ENCODE data around the gene SMTNL1.

SMTNL1 gene

DNA sequence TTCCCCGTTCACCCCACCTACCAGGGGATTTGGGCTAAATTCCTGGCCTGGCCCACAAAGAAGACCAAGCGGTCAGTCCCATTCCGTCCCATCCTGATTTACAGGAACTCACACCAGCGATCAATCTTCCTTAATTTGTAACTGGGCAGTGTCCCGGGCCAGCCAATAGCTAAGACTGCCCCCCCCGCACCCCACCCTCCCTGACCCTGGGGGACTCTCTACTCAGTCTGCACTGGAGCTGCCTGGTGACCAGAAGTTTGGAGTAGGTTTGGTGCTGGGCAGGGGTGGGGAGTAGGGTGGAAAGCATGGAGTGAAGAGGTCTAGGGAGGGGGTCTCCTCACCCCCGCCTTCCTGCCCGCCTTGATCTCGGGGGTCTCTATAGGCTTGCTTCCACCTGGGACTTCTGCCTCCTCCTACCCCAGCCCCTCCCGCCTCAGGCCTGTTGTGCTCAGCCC, 60.1 kb downstream of the SMTNL1 start, which contains the start of gene SERPING1:
Gene SERPING1, plus strand, starts transcription at position 225 of the 455 bp plus-strand sequence. CDS start 586 bp downstream, outside the sequence.
- peak within 1 kb of the TSS; percentile 90 for H3K4me3 ChIP-seq
- TF ChIP-seq, protein P1, sequence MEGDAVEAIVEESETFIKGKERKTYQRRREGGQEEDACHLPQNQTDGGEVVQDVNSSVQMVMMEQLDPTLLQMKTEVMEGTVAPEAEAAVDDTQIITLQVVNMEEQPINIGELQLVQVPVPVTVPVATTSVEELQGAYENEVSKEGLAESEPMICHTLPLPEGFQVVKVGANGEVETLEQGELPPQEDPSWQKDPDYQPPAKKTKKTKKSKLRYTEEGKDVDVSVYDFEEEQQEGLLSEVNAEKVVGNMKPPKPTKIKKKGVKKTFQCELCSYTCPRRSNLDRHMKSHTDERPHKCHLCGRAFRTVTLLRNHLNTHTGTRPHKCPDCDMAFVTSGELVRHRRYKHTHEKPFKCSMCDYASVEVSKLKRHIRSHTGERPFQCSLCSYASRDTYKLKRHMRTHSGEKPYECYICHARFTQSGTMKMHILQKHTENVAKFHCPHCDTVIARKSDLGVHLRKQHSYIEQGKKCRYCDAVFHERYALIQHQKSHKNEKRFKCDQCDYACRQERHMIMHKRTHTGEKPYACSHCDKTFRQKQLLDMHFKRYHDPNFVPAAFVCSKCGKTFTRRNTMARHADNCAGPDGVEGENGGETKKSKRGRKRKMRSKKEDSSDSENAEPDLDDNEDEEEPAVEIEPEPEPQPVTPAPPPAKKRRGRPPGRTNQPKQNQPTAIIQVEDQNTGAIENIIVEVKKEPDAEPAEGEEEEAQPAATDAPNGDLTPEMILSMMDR (IDR thresholded peaks at IDR 0.05): no peak
- DNase-seq (ENCODE audit: low spot score): peak; percentile 86
- peak within 1 kb of the TSS; percentile 83 to 99 for H3K27ac ChIP-seq

GRCh38 chr11:57597916-57598830, 60.8 kb downstream of the SMTNL1 start:
- TF ChIP-seq, protein P1 (IDR thresholded peaks at IDR 0.05): no peak
- Histone ChIP-seq H3K27ac (peak overlapping the region; percentile 83 to 99), H3K4me3 (peak overlapping the region; percentile 90)
- peak; percentile 94 for DNase-seq (ENCODE audit: low spot score)

GRCh38 chr11:57598831-57599155, 61.4 kb downstream of the SMTNL1 start:
- no peak for DNase-seq (ENCODE audit: low spot score)
- peak overlapping the region; percentile 90 for H3K4me3 ChIP-seq

DNA sequence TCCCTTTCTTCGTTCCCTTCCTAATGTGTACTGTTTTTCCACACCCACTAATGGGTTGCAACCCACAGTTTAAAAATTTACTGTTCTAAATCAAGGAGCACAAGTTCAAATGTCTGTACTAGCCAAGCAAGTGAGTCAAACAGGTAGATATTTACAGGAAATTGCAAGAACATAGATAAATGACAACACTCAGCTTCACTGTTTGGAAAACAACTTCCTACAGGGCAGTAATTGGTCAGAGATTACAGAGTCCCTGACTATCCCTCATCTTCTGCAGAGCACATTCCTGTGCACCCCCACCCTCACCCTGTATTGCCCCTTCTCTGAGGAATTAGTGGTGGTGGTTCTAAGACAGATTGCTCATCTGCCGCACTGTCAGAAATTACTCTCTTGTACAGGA, 62.0 kb downstream of the SMTNL1 start:
- H3K27ac ChIP-seq: peak overlapping the region; percentile 83 to 99
- TF ChIP-seq, protein P1 (IDR thresholded peaks at IDR 0.05): no peak
- no peak for DNase-seq (ENCODE audit: low spot score)
- peak overlapping the region; percentile 90 for H3K4me3 ChIP-seq

More at GRCh38 chr11:57598831-57599155, 61.4 kb downstream of the SMTNL1 start:
- TF ChIP-seq, protein P1 (IDR thresholded peaks at IDR 0.05): no peak
- peak overlapping the region; percentile 83 to 99 for H3K27ac ChIP-seq

Measured in coronary artery (tissue), 2 donors.